ENCODE results near the gene STMND1. TPM values are rescaled to one million over a fixed set of nuclear protein-coding genes. Genes with fewer than 3 reads are reported as not detected.

STMND1 gene
- total RNA-seq, 1 experiment from 2014 or later: not detected

GRCh38 chr6:17179530-17180073 is 77.8 kb downstream of the STMND1 start:
- peaks cover 0 to 6% of the 10 kb centered on the region in 2 experiments; a peak in 1 of 5 replicates for H3K9me3 Mint-ChIP-seq
- Histone ChIP-seq H3K79me2 (ENCODE audit: insufficient read depth, low read length) (no peaks in the 10 kb centered on the region), H2BK120ac (ENCODE audit: low read depth, low read length, poor library complexity, severe bottlenecking) (no peak overlapping the region), H2AFZ (ENCODE audit: low read length) (no peak overlapping the region), H2BK20ac (ENCODE audit: low read depth, low read length, poor library complexity, severe bottlenecking) (no peak overlapping the region), H3K79me1 (ENCODE audit: insufficient read depth, low read depth, low read length, poor library complexity, severe bottlenecking) (no peaks in the 10 kb centered on the region), H3T11ph (ENCODE audit: low read length) (no peak overlapping the region), H3K23me2 (ENCODE audit: insufficient read length, low read depth, low read length, poor library complexity, severe bottlenecking) (no peaks in the 10 kb centered on the region), H3K4me2 (ENCODE audit: insufficient read depth, insufficient read length, low read length) (no peak overlapping the region), H4K91ac (ENCODE audit: insufficient read length, low read depth, low read length) (no peak overlapping the region), H2AK5ac (ENCODE audit: insufficient read length, low read length) (no peak overlapping the region), H3K18ac (ENCODE audit: insufficient read length, low read depth, low read length) (no peak overlapping the region), H3K9ac (ENCODE audit: extremely low read depth, insufficient read length, low read length) (no peak overlapping the region), H4K5ac (ENCODE audit: insufficient read length, low read depth, low read length) (no peak overlapping the region), H3K23ac (ENCODE audit: insufficient read length, low read depth, low read length) (no peak overlapping the region), H3K56ac (ENCODE audit: insufficient read length, low read depth, low read length) (no peak overlapping the region), H3K9me3 (ENCODE audit: control insufficient read depth, low read depth, low read length) (no peaks in the 10 kb centered on the region), H3K4me1 (ENCODE audit: insufficient read depth, low read length) (no peaks in the 10 kb centered on the region), H3K14ac (ENCODE audit: insufficient read depth, low read length) (no peak overlapping the region), H2BK5ac (ENCODE audit: insufficient read length, low read length) (no peak overlapping the region), H4K8ac (replicated peaks; ENCODE audit: insufficient read length, low read depth, low read length) (no peak overlapping the region), H2BK12ac (ENCODE audit: insufficient read length, low read depth, low read length) (no peak overlapping the region), H2BK15ac (ENCODE audit: low read depth, low read length) (no peak overlapping the region), H3K4ac (ENCODE audit: low read depth, low read length) (no peak overlapping the region), H4K20me1 (ENCODE audit: control insufficient read depth, insufficient read depth, insufficient read length) (no peaks in the 10 kb centered on the region), H3K27me3 (ENCODE audit: insufficient read depth, low read length) (no peaks in the 10 kb centered on the region), H3K27ac (ENCODE audit: insufficient read length, low read depth, low read length) (no peak overlapping the region)
- peaks cover 0 to 4% (median 0%) of the 10 kb centered on the region in 3 experiments; a peak in 2 of 7 replicates for H3K36me3 Mint-ChIP-seq (ENCODE audit: insufficient read depth in 1 of 3, low read depth in 3 of 3)
- TF ChIP-seq CTCF (conservative IDR thresholded peaks at IDR 0.05): no peak
- H3K27me3 Mint-ChIP-seq (ENCODE audit: low read depth): peaks cover 5% of the 10 kb centered on the region
- no peak overlapping the region for H3K4me3 Mint-ChIP-seq
- no CpG with 5 or more reads among the region's 5 CpGs for WGBS (ENCODE audit: extremely low coverage, insufficient read length, low lambda C conversion rate)
- no peak overlapping the region for H3K27ac Mint-ChIP-seq
- peaks cover 10 to 13% of the 10 kb centered on the region in 2 experiments for H3K4me1 Mint-ChIP-seq
- no peak for DNase-seq

Other genes starting within 250 kb of the STMND1 start
- 0.48 and 0.55 TPM in 2 replicates for gene RBM24, start 179.3 kb downstream of the STMND1 start, total RNA-seq (2021)